Measurements from ENCODE around the gene OMP. TPM values are rescaled to one million over a fixed set of nuclear protein-coding genes. Genes with fewer than 3 reads are reported as not detected.

Gene OMP
- total RNA-seq, 1 experiment from 2014 or later: not detected

GRCh38 chr11:77146261-77147035, 43.8 kb downstream of the OMP start:
- in situ Hi-C loops (cut with HindIII; ENCODE audit: low sequenced_read_pairs): no loop called here
- DNase-seq (ENCODE audit: low spot score): peak; percentile 61

DNA sequence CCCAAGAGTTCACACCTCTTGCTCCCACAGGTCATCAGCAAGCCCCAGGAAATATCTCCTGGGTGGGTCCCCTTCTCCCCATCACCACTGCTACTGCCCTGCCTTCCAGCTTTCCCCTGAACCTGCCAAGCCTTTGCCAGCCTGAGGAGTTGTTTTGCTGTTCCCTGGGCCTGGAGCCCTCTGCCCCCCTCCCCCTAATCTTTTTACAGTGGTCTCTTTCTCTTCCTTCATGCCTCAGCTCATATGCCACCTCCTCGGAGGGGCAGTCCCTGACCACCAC, 44.3 kb downstream of the OMP start:
- in situ Hi-C loops (cut with HindIII; ENCODE audit: low sequenced_read_pairs): no loop called here
- no peak for DNase-seq (ENCODE audit: low spot score)

DNA sequence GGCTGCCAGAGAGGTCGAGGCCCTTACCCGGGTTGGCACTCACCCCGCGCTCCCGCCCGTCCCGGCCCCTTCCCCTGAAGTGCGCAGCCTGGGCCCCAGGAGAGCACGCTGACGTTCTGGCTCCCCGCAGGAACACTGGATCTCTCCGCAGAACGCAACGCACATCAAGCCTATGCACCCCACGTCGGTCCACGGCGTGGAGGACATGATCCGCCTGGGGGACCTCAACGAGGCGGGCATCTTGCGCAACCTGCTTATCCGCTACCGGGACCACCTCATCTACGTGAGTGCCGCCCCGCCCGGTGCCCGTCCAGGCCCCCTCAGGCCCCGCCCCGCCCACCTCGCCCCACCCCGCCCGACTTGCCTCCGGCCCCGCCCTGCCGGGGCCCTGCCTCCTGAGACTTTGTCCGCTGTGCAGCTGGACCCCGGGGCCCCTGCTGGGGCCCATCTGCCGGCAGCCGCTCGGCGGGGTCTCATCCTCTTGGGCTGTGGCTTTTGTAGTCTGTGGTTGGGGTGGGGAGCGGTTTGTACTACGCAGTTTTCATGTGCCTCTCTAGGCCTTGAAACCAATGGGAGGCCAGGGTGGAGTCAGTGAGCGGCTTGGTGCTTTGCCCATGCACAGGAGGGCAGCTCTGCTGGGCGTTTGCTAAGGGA, 45.2 kb downstream of the OMP start:
- DNase-seq (ENCODE audit: low spot score): no peak
- in situ Hi-C loops (cut with HindIII; ENCODE audit: low sequenced_read_pairs): no loop called here

- no peak for DNase-seq (ENCODE audit: low spot score)
- in situ Hi-C loops (cut with HindIII; ENCODE audit: low sequenced_read_pairs): no loop called here
Observed at GRCh38 chr11:77148963-77149715, 46.5 kb downstream of the OMP start.

DNA sequence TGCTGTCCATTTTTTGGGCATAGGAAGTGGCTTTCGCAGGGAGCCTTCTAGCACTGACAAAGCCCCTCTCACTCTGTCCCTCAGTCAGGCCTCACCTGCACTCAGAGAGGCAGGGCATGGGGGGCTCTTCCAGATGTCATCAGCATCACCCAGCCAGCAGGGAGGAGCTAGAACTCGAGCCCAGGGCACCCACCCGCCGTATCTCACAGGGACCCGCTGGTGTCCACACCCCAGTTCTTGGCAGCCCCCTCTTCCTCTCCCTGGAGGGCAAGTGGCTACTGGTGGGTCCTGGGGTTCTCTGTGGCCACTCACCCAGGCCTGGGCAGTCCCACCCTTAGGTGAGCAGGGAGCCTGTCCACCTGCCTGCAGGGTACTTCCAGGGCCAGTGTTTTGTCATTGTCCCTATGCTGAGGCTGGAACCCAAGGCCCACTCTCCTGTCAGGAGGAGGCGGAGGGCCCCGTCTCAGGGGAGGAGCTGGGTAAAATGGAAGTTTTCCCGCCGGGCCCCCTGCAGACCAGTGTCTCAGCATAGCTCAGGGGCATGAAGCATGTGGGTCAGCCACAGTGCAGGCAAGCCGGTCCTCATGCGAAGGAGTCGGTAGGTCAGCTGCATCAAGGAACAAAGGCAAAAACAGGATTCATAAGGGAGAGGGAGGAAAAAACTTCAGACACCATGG, 47.2 kb downstream of the OMP start:
- in situ Hi-C loops (cut with HindIII; ENCODE audit: low sequenced_read_pairs): no loop called here
- DNase-seq (ENCODE audit: low spot score): no peak

- in situ Hi-C loops (cut with HindIII; ENCODE audit: low sequenced_read_pairs): no loop called here
Observed at GRCh38 chr11:77150836-77151235, 48.2 kb downstream of the OMP start.

GRCh38 chr11:77151804-77152509, 49.3 kb downstream of the OMP start:
- in situ Hi-C loops (cut with HindIII; ENCODE audit: low sequenced_read_pairs): no loop called here
- peak; percentile 40 for DNase-seq (ENCODE audit: low spot score)

More at GRCh38 chr11:77150836-77151235, 48.2 kb downstream of the OMP start:
- no peak for DNase-seq (ENCODE audit: low spot score)

DNA sequence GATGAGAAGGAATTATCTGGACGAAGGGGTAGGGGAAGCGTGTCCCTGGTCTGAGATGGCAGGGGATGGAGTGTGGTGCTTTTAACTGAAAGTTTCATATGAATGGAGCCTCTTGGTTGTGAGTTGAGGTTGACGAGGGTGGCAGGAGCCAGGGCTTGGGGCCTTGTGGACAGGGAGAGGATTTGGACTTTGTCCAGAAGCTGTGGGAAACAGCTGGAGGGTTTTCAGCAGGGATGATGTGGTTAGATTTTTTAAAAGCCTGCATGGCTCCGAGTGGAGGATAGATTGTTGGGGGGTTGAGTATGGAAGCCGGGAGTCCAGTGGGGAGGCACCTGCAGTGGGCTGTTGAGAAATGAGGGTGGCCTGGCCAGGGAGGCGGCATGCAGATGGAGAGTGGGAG, 50.2 kb downstream of the OMP start:
- DNase-seq (ENCODE audit: low spot score): no peak
- in situ Hi-C loops (cut with HindIII; ENCODE audit: low sequenced_read_pairs): no loop called here

Other genes with a start within 250 kb of the OMP start
- 26.2 and 45.7 TPM in 2 replicates for gene ACER3, start 241.9 kb upstream of the OMP start, total RNA-seq (2014; rRNA removed; shearing (Covaris generic))
- not detected in 2 replicates for gene B3GNT6, start 68.4 kb upstream of the OMP start, total RNA-seq (2014; rRNA removed; shearing (Covaris generic))
- 5.6 and 11.1 TPM in 2 replicates for gene CAPN5, start 35.9 kb upstream of the OMP start, total RNA-seq (2014; rRNA removed; shearing (Covaris generic))
- 0.64 and 4.1 TPM in 2 replicates for gene MYO7A, start 25.4 kb downstream of the OMP start, total RNA-seq (2014; rRNA removed; shearing (Covaris generic))
- gene GDPD4, start 198.8 kb downstream of the OMP start, total RNA-seq (2014; rRNA removed; shearing (Covaris generic)): not detected in 2 replicates